K562 treated with DMSO at 1 percent for 12 hours (cell line): ENCODE measurements around the gene OR52I2. TPM values are rescaled to one million over a fixed set of nuclear protein-coding genes. Genes with fewer than 3 reads are reported as not detected.

Experiments used
- total RNA-seq: library from RNA; unstranded; fragments of 300-600 nt; gene quantifications from 2 replicates; pipeline ENCODE4 v1.2.3, GENCODE V29; 2022; ENCODE audit not compliant: insufficient read depth

The OR52I2 gene
- total RNA-seq: not detected in 2 replicates

GRCh38 chr11:4581443-4581842 lies at the start of gene OR52I2:
OR52I2 (plus strand) TSS chr11:4581743.

GRCh38 chr11:4544891-4545290 lies 36.7 kb upstream of the OR52I2 start, which contains the start of gene OR52M1:
OR52M1 (plus strand) TSS chr11:4545191; CDS start chr11:4545191, 0 bp downstream.

GRCh38 chr11:4593739-4594138 lies 12.2 kb downstream of the OR52I2 start, which contains the start of gene OR52I1:
OR52I1 (plus strand) TSS chr11:4594039; CDS start chr11:4594039, 0 bp downstream.

GRCh38 chr11:4607781-4608666 lies 26.5 kb downstream of the OR52I2 start, which contains the start of gene TRIM68:
TRIM68 (minus strand) TSS chr11:4608231; CDS start chr11:4605504, 2,727 bp downstream.

GRCh38 chr11:4636962-4637661 lies 55.6 kb downstream of the OR52I2 start, which contains the start of gene OR51D1:
OR51D1 (plus strand) TSS chr11:4637477; CDS start chr11:4639791, 2,314 bp downstream.

Other genes with a start within 250 kb of the OR52I2 start
- gene OR52B4, start 213.4 kb upstream of the OR52I2 start, total RNA-seq: not detected in 2 replicates
- 17.8 and 22.2 TPM in 2 replicates for gene TRIM21, start 188.0 kb upstream of the OR52I2 start, total RNA-seq
- not detected in 2 replicates for gene OR52K2, start 132.4 kb upstream of the OR52I2 start, total RNA-seq
- gene OR52K1, start 99.1 kb upstream of the OR52I2 start, total RNA-seq: not detected in 2 replicates
- not detected in 2 replicates for gene OR52M1, start 36.6 kb upstream of the OR52I2 start, total RNA-seq
- gene OR52I1, start 12.3 kb downstream of the OR52I2 start, total RNA-seq: not detected in 2 replicates
- 6.3 and 16.5 TPM in 2 replicates for gene TRIM68, start 26.5 kb downstream of the OR52I2 start, total RNA-seq
- gene OR51D1, start 55.7 kb downstream of the OR52I2 start, total RNA-seq: not detected in 2 replicates
- gene OR51E1, start 62.2 kb downstream of the OR52I2 start, total RNA-seq: not detected in 2 replicates
- gene OR51E2, start 116.1 kb downstream of the OR52I2 start, total RNA-seq: not detected in 2 replicates
- gene MMP26, start 123.0 kb downstream of the OR52I2 start, total RNA-seq: not detected in 2 replicates
- gene OR51F1, start 188.2 kb downstream of the OR52I2 start, total RNA-seq: not detected in 2 replicates
- not detected in 2 replicates for gene OR52R1, start 222.6 kb downstream of the OR52I2 start, total RNA-seq
- not detected in 2 replicates for gene OR51F2, start 239.6 kb downstream of the OR52I2 start, total RNA-seq